ENCODE measurements around the gene PHF10.

GRCh38 chr6:169668203-169668847 lies 56.0 kb downstream of the PHF10 start:
- TF ChIP-seq POLR2A (IDR thresholded peaks at IDR 0.05; ENCODE audit: extremely low read depth, insufficient read length) (no peak), MYC (IDR thresholded peaks at IDR 0.05; ENCODE audit: low read depth, low read length) (no peak)
- TF ChIP-seq, protein P1, sequence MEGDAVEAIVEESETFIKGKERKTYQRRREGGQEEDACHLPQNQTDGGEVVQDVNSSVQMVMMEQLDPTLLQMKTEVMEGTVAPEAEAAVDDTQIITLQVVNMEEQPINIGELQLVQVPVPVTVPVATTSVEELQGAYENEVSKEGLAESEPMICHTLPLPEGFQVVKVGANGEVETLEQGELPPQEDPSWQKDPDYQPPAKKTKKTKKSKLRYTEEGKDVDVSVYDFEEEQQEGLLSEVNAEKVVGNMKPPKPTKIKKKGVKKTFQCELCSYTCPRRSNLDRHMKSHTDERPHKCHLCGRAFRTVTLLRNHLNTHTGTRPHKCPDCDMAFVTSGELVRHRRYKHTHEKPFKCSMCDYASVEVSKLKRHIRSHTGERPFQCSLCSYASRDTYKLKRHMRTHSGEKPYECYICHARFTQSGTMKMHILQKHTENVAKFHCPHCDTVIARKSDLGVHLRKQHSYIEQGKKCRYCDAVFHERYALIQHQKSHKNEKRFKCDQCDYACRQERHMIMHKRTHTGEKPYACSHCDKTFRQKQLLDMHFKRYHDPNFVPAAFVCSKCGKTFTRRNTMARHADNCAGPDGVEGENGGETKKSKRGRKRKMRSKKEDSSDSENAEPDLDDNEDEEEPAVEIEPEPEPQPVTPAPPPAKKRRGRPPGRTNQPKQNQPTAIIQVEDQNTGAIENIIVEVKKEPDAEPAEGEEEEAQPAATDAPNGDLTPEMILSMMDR (IDR thresholded peaks at IDR 0.05; ENCODE audit: low read depth, low read length) = no peak
- TF ChIP-seq, protein P2, sequence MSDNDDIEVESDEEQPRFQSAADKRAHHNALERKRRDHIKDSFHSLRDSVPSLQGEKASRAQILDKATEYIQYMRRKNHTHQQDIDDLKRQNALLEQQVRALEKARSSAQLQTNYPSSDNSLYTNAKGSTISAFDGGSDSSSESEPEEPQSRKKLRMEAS (IDR thresholded peaks at IDR 0.05; ENCODE audit: low read depth, low read length) = no peak
